ENCODE measurements around the gene AHR. TPM values are rescaled to one million over a fixed set of nuclear protein-coding genes. Genes with fewer than 3 reads are reported as not detected.

Gene AHR
- 29.3 and 31.8 TPM in 2 replicates for total RNA-seq
- polyA plus RNA-seq, result 3.3 and 4.8 TPM in 2 replicates
- 5.2 and 6.8 TPM in 2 replicates for polyA plus RNA-seq (2011; cell fraction: cytosol; rRNA removed)
- 14.4 and 17.2 TPM in 2 replicates for polyA plus RNA-seq (2011; cell fraction: nucleus; rRNA removed)
- polyA plus RNA-seq (2012), result 9.2 and 13.9 TPM in 2 replicates
- polyA minus RNA-seq, result 8.4 and 15.3 TPM in 2 replicates
- polyA minus RNA-seq (2011; cell fraction: cytosol; rRNA and poly(A)+ RNA removed), result 14.4 TPM
- 44.0 and 47.0 TPM in 2 replicates for polyA minus RNA-seq (2011; cell fraction: nucleus; rRNA and poly(A)+ RNA removed)
- percentile 31 among the genes with signal in this experiment for Bru-seq, nascent RNA
- percentile 32 among the genes with signal in this experiment for BruChase-seq, experiment 1, labeled RNA remaining after a 6-hour chase
- BruChase-seq, experiment 2, labeled RNA remaining after a 2-hour chase, result percentile 49 among the genes with signal in this experiment
- long read RNA-seq, full-length matches to known transcripts, result 3 of 17 reads
- long read RNA-seq, partial matches to known transcripts, result 4 of 17 reads
- long read RNA-seq, other reads (novel, unspliced or antisense), result 10 of 17 reads

DNA sequence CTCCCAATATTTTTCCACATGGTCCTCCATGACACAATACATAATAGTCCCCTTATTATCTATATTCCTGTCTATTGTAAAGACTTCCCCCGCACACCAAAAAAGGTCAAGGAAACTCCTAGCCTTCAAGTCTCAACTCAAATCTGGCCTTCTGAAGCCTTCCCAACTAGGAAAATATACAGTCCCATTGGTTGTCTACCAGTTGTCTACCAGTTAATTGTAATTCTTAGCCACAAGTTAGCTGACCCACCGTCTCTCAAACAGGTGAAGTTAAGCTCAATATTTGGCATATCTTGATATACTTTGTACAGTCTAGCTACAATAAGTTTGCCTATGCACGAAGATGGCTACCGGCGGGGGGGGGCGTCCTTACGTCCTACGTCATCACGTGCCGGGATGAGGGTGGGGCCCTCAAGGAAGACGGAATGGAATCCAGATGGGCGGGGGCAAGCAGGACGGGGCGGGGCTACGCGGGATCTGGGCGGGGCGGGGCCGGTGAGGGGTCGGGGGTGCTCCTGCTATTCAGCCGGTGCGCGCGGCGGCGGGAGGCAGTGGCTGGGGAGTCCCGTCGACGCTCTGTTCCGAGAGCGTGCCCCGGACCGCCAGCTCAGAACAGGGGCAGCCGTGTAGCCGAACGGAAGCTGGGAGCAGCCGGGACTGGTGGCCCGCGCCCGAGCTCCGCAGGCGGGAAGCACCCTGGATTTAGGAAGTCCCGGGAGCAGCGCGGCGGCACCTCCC is at the start of gene AHR:
Gene AHR, plus strand, starts transcription at position 551 of the 738 bp plus-strand sequence. CDS start 613 bp downstream, outside the sequence.
- peak; percentile 75 for FAIRE-seq
- ChIA-PET CTCF (interaction anchor here (0.9 to 4.6 kb wide), 7 partner anchors 233 to 380 kb away, joined by 3 to 42 read pairs (median 5); no protein-coding TSS in a partner anchor), POLR2A (interaction anchor here (0.6 to 1.4 kb wide), 12 partner anchors 10 to 1089 kb away, joined by 3 to 10 read pairs (median 4); no protein-coding TSS in a partner anchor)
- Histone ChIP-seq H3K4me3 (replicated peaks in 1 of 3; ENCODE audit: insufficient read depth in 1 of 3, low read depth in 1 of 3, low read length in 3 of 3) (peak within 1 kb of the TSS; percentile 62 to 97 (median 90)), H4K20me1 (replicated peaks; ENCODE audit: control insufficient read depth, extremely low read depth, insufficient read depth, low read length) (no peaks in the 10 kb centered on the region), H3K9me1 (replicated peaks; ENCODE audit: control insufficient read depth, extremely low read depth, insufficient read depth, low read length) (no peaks in the 10 kb centered on the region), H2AFZ (ENCODE audit: low read depth, low read length) (peak within 1 kb of the TSS; percentile 99), H3K9ac (replicated peaks; ENCODE audit: extremely low read depth, insufficient read depth, low read length) (peak within 1 kb of the TSS; percentile 67), H3K27ac (ENCODE audit: insufficient read depth, low read depth, low read length) (peak within 1 kb of the TSS; percentile 56), H3K4me2 (ENCODE audit: insufficient read depth, low read length) (peak within 1 kb of the TSS; percentile 79), H3K9me3 (replicated peaks; ENCODE audit: control insufficient read depth, insufficient read depth, low read length) (no peaks in the 10 kb centered on the region), H3K36me3 (ENCODE audit: control insufficient read depth in 2 of 2, extremely low read depth in 1 of 2, insufficient read depth in 2 of 2, low read length in 2 of 2) (no peaks in the 10 kb centered on the region), H3K27me3 (ENCODE audit: control insufficient read depth in 2 of 2, insufficient read depth in 2 of 2, low read length in 2 of 2) (no peaks in the 10 kb centered on the region), H3K4me1 (ENCODE audit: control insufficient read depth, extremely low read depth, insufficient read depth, low read length) (peaks cover 28% of the 10 kb centered on the region), H3K79me2 (ENCODE audit: control insufficient read depth, insufficient read depth, low read length) (peaks cover 33% of the 10 kb centered on the region)
- TF ChIP-seq POLR2A (IDR thresholded peaks at IDR 0.05; ENCODE audit: low read depth, low read length), result peak; percentile 65
- TF ChIP-seq JUN (IDR thresholded peaks at IDR 0.05; ENCODE audit: borderline replicate concordance, insufficient read depth, insufficient read length, low read depth), result no peak
- TF ChIP-seq POLR2AphosphoS5 (IDR thresholded peaks at IDR 0.05; ENCODE audit: insufficient read depth, low read depth, low read length), result peak; percentile 79
- no peak for TF ChIP-seq GATA2 (IDR thresholded peaks at IDR 0.05; ENCODE audit: insufficient read depth, insufficient read length, low read depth, low read length)
- no peak for TF ChIP-seq FOS (IDR thresholded peaks at IDR 0.05; ENCODE audit: borderline replicate concordance, insufficient read depth, low read length)
- TF ChIP-seq MYC (IDR thresholded peaks at IDR 0.05; ENCODE audit: low read depth, low read length), result no peak
- TF ChIP-seq EZH2 (IDR thresholded peaks at IDR 0.05; ENCODE audit: borderline replicate concordance, low read depth, low read length, severe bottlenecking), result no peak
- TF ChIP-seq, protein P1, sequence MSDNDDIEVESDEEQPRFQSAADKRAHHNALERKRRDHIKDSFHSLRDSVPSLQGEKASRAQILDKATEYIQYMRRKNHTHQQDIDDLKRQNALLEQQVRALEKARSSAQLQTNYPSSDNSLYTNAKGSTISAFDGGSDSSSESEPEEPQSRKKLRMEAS (IDR thresholded peaks at IDR 0.05; ENCODE audit: insufficient read depth, insufficient read length), result peak; percentile 5
- TF ChIP-seq, protein P2, sequence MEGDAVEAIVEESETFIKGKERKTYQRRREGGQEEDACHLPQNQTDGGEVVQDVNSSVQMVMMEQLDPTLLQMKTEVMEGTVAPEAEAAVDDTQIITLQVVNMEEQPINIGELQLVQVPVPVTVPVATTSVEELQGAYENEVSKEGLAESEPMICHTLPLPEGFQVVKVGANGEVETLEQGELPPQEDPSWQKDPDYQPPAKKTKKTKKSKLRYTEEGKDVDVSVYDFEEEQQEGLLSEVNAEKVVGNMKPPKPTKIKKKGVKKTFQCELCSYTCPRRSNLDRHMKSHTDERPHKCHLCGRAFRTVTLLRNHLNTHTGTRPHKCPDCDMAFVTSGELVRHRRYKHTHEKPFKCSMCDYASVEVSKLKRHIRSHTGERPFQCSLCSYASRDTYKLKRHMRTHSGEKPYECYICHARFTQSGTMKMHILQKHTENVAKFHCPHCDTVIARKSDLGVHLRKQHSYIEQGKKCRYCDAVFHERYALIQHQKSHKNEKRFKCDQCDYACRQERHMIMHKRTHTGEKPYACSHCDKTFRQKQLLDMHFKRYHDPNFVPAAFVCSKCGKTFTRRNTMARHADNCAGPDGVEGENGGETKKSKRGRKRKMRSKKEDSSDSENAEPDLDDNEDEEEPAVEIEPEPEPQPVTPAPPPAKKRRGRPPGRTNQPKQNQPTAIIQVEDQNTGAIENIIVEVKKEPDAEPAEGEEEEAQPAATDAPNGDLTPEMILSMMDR (IDR thresholded peaks at IDR 0.05; ENCODE audit: extremely low read depth in 1 of 2, insufficient read depth in 1 of 2, low read depth in 1 of 2, low read length in 2 of 2), result no peak
- intact Hi-C loops (cut with micrococcal nuclease), result loop anchor here (1.0 to 10.0 kb wide), 6 partner anchors 64 to 1183 kb away; partner anchors contain the start of gene AGR2
- TSS peak; percentile 72 for BruUV-seq (replicated peaks)
- DNase-seq (ENCODE audit: low read depth, low spot score), result peak; percentile 89
- dilution Hi-C loops (cut with MboI; ENCODE audit: extremely low pct_ligation_motif_present, low sequenced_read_pairs), result no loop called here

Data from endothelial cell of umbilical vein (primary cell).